Measurements from ENCODE around the gene CXCR6.

GRCh38 chr3:45986303-45986982 is 43.2 kb downstream of the CXCR6 start:
- TF ChIP-seq BHLHE40 (IDR thresholded peaks at IDR 0.05; ENCODE audit: borderline replicate concordance) (no peak), FOXA1 (IDR thresholded peaks at IDR 0.05) (no peak), PKNOX1 (IDR thresholded peaks at IDR 0.05) (no peak), SUZ12 (IDR thresholded peaks at IDR 0.05) (no peak), CTBP1 (IDR thresholded peaks at IDR 0.05; ENCODE audit: borderline replicate concordance) (no peak), FOXK2 (IDR thresholded peaks at IDR 0.05) (no peak), SP1 (IDR thresholded peaks at IDR 0.05) (no peak), FOXM1 (IDR thresholded peaks at IDR 0.05; ENCODE audit: borderline replicate concordance) (no peak), ARNT (IDR thresholded peaks at IDR 0.05) (no peak), TARDBP (IDR thresholded peaks at IDR 0.05) (no peak), L3MBTL2 (conservative IDR thresholded peaks at IDR 0.05) (no peak), ELF4 (IDR thresholded peaks at IDR 0.05) (no peak)

All from HEK293T (cell line).